ENCODE data around the gene CEBPZ.

GRCh38 chr2:37192551-37192950 is 38.8 kb downstream of the CEBPZ start:
- TF ChIP-seq CTCF (conservative IDR thresholded peaks at IDR 0.05; ENCODE audit: low read length) (no peak), EZH2phosphoT487 (IDR thresholded peaks at IDR 0.05; ENCODE audit: borderline replicate concordance, low read depth, low read length) (no peak)
